GM23338 (cell line): ENCODE results near the gene APP. TPM values are rescaled to one million over a fixed set of nuclear protein-coding genes. Genes with fewer than 3 reads are reported as not detected.

Experiments
- ATAC-seq: fragments of 200-7000 bp; cut with Tn5 transposase; 3 replicates; pipeline ENCODE4 v1.9.1; 2020
- DNase-seq: peaks from one replicate; pipeline ENCODE4 v3.0.0-alpha.2; 2015; ENCODE audit warnings: low spot score
- H2AFZ ChIP-seq: fragments of 200-600 bp; sonication (generic); 2 replicates; pipeline ENCODE4 v1.8.0; 2016; ENCODE audit warnings: antibody characterized with exemption, mild to moderate bottlenecking, moderate library complexity
- H3F3A ChIP-seq: fragments of 200-600 bp; sonication (generic); replicated peaks from 2 replicates; pipeline ENCODE4 v1.8.0; 2017; ENCODE audit warnings: antibody characterized with exemption, mixed run types, low read depth
- H3K27ac ChIP-seq: fragments of 200-600 bp; sonication (generic); 2 replicates; pipeline ENCODE4 v1.6.1; 2016; ENCODE audit warnings: low read depth
- H3K27me3 ChIP-seq: fragments of 200-600 bp; sonication (generic); 2 replicates; pipeline ENCODE4 v1.8.0; 2016; ENCODE audit warnings: mild to moderate bottlenecking, mixed run types, moderate library complexity; ENCODE audit not compliant: insufficient read depth
- H3K36me3 ChIP-seq: fragments of 200-600 bp; sonication (generic); 2 replicates; pipeline ENCODE4 v1.8.0; 2016; ENCODE audit warnings: mild to moderate bottlenecking; ENCODE audit not compliant: insufficient read depth
- H3K4me1 ChIP-seq: fragments of 200-600 bp; sonication (generic); 2 replicates; pipeline ENCODE4 v1.8.0; 2016; ENCODE audit warnings: mild to moderate bottlenecking, moderate library complexity; ENCODE audit not compliant: insufficient read depth
- H3K4me2 ChIP-seq: fragments of 200-600 bp; sonication (generic); 2 replicates; pipeline ENCODE4 v1.7.1; 2017; ENCODE audit warnings: mixed run types
- H3K4me3 ChIP-seq: fragments of 200-600 bp; sonication (generic); 2 replicates; pipeline ENCODE4 v1.6.1; 2016; ENCODE audit warnings: mixed run types
- H3K79me2 ChIP-seq: fragments of 200-600 bp; sonication (generic); replicated peaks from 2 replicates; pipeline ENCODE4 v1.8.0; 2017; ENCODE audit warnings: mild to moderate bottlenecking; ENCODE audit not compliant: insufficient read depth
- H3K9me2 ChIP-seq: fragments of 200-600 bp; sonication (generic); 2 replicates; pipeline ENCODE4 v1.8.0; 2017; ENCODE audit not compliant: insufficient read depth
- H4K20me1 ChIP-seq: fragments of 200-600 bp; sonication (generic); replicated peaks from 2 replicates; pipeline ENCODE4 v1.8.0; 2017; ENCODE audit warnings: mild to moderate bottlenecking; ENCODE audit not compliant: insufficient read depth
- H3K27ac Mint-ChIP-seq: 2 replicates; pipeline ENCODE4 v1.8.0; 2020; ENCODE audit warnings: inconsistent platforms, mild to moderate bottlenecking, moderate library complexity, mixed read lengths
- H3K27me3 Mint-ChIP-seq: 3 replicates; pipeline ENCODE4 v1.8.0; 2022; ENCODE audit warnings: low read depth, mild to moderate bottlenecking, moderate library complexity, mixed read lengths, inconsistent platforms; ENCODE audit not compliant: insufficient read depth, poor library complexity
- H3K36me3 Mint-ChIP-seq: 3 replicates; pipeline ENCODE4 v1.8.0; 2021; ENCODE audit warnings: low read depth, mild to moderate bottlenecking, inconsistent platforms, moderate library complexity, mixed read lengths
- H3K4me1 Mint-ChIP-seq: 3 replicates; pipeline ENCODE4 v1.8.0; 2020; ENCODE audit warnings: mild to moderate bottlenecking, inconsistent platforms, mixed read lengths
- H3K4me3 Mint-ChIP-seq: 3 replicates; pipeline ENCODE4 v1.8.0; 2021; ENCODE audit warnings: moderate library complexity, mild to moderate bottlenecking, inconsistent platforms, mixed read lengths
- H3K9me3 Mint-ChIP-seq: 3 replicates; pipeline ENCODE4 v1.8.0; 2020; ENCODE audit warnings: moderate library complexity, mild to moderate bottlenecking, inconsistent platforms, mixed read lengths
- CREB1 ChIP-seq: fragments of 250-450 bp; sonication (Bioruptor Pico); IDR thresholded peaks from 2 replicates; pipeline ENCODE4 v1.5.0; 2020; ENCODE audit warnings: low read depth, mild to moderate bottlenecking, moderate library complexity
- EZH2 ChIP-seq: fragments of 200-600 bp; sonication (generic); IDR thresholded peaks from one replicate; pipeline ENCODE4 v1.8.0; 2017; ENCODE audit warnings: antibody characterized with exemption, mild to moderate bottlenecking, low read depth; ENCODE audit not compliant: unreplicated experiment
- EZH2phosphoT487 ChIP-seq: fragments of 200-600 bp; sonication (generic); IDR thresholded peaks from one replicate; pipeline ENCODE4 v1.8.1; 2018; ENCODE audit warnings: antibody characterized with exemption; ENCODE audit not compliant: unreplicated experiment
- JUNB ChIP-seq: IDR thresholded peaks from one replicate; pipeline ENCODE4 v1.6.1; 2016; ENCODE audit warnings: antibody characterized with exemption; ENCODE audit not compliant: unreplicated experiment
- NANOG ChIP-seq: IDR thresholded peaks from 2 replicates; pipeline ENCODE4 v1.6.1; 2016; ENCODE audit warnings: antibody characterized with exemption, borderline replicate concordance
- POLR2AphosphoS5 ChIP-seq: IDR thresholded peaks from 2 replicates; pipeline ENCODE4 v1.6.1; 2016; ENCODE audit warnings: antibody characterized with exemption, low read depth
- STAT1 ChIP-seq: IDR thresholded peaks from one replicate; pipeline ENCODE4 v1.6.1; 2016; ENCODE audit warnings: antibody characterized with exemption; ENCODE audit not compliant: unreplicated experiment
- ZNF114 ChIP-seq: fragments of 250-450 bp; sonication (Bioruptor Pico); IDR thresholded peaks from 2 replicates; pipeline ENCODE4 v1.5.0; 2020; ENCODE audit warnings: mild to moderate bottlenecking, moderate library complexity
- ZNF331 ChIP-seq: fragments of 250-450 bp; sonication (Bioruptor Pico); IDR thresholded peaks from 2 replicates; pipeline ENCODE4 v1.5.0; 2020; ENCODE audit warnings: low read depth, mild to moderate bottlenecking, moderate library complexity
- polyA plus RNA-seq: library from polyadenylated mRNA; unstranded; fragments of >200 nt; fragmentation: Nextera tagmentation; extraction: Ambion mirVana; gene quantifications from 2 replicates; pipeline ENCODE4 v1.2.1, GENCODE V29; 2016
- total RNA-seq: library from RNA; depleted of rRNA; stranded (reverse); fragments of >200 nt; shearing (Covaris generic); gene quantifications from 2 replicates; pipeline ENCODE4 v1.2.3, GENCODE V29; 2014
- TF ChIP-seq, protein P1 (sequence below): IDR thresholded peaks from one replicate; pipeline ENCODE4 v1.6.1; 2018; ENCODE audit warnings: antibody characterized with exemption; ENCODE audit not compliant: unreplicated experiment
- TF ChIP-seq, protein P2 (sequence below): IDR thresholded peaks from 2 replicates; pipeline ENCODE4 v1.6.1; 2016; ENCODE audit warnings: antibody characterized with exemption
- TF ChIP-seq, protein P3 (sequence below), 2 experiments: fragments of 200-600 bp in 1 of 2; sonication (generic) in 1 of 2; conservative IDR thresholded peaks; 2 replicates each; pipeline versions ENCODE4 v1.5.1 to v1.6.1; 2016 to 2017; ENCODE audit warnings: antibody characterized with exemption in 2 of 2, low read depth in 2 of 2, mild to moderate bottlenecking in 2 of 2, moderate library complexity in 1 of 2
- TF ChIP-seq, protein P4 (sequence below): fragments of 250-450 bp; sonication (Bioruptor Pico); IDR thresholded peaks from 2 replicates; pipeline ENCODE4 v1.5.0; 2020; ENCODE audit warnings: mild to moderate bottlenecking, moderate library complexity

APP gene
- total and polyA plus RNA-seq, 2 experiments from 2014 or later, result 69.4 to 444 TPM

DNA sequence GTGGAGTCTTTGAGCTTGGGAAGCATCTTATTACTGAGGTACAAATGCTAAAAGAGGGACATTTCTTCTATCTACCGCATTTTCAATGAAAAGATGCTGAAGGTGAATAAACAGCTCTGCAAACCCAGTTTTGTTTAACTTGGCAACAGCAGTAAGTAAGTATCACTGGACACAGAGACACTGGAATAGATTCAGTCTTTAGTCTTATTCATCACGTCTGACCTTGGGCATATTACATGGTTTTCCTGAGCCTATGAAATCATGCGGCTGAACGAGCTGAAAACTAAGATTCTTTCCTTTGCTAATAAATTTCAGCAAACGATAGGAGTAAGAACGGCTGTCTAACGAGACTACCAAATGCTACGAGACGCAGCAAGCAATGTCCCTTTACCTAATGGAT is 228.4 kb downstream of the APP start:
- H3K9me3 Mint-ChIP-seq, result no peaks in the 10 kb centered on the region
- H3K4me2 ChIP-seq, result no peak overlapping the region
- no peak overlapping the region for H2AFZ ChIP-seq
- H3K27ac ChIP-seq, result no peak overlapping the region
- H3F3A ChIP-seq, result no peaks in the 10 kb centered on the region
- H3K4me3 Mint-ChIP-seq, result no peak overlapping the region
- ATAC-seq, result no peak
- H3K36me3 ChIP-seq, result 0 out of 2 replicates have a peak, but pooled peaks cover 6% of the 10 kb centered on the region
- no peaks in the 10 kb centered on the region for H3K27me3 Mint-ChIP-seq
- no peaks in the 10 kb centered on the region for H3K9me2 ChIP-seq
- no peaks in the 10 kb centered on the region; the same call in 2 of the 3 replicates for H3K4me1 Mint-ChIP-seq
- H3K79me2 ChIP-seq, result peaks cover 29% of the 10 kb centered on the region; the same call in 1 of the 2 replicates
- H3K27ac Mint-ChIP-seq, result no peak overlapping the region
- no peaks in the 10 kb centered on the region for H3K27me3 ChIP-seq
- DNase-seq, result no peak
- TF ChIP-seq ZNF114 (CRISPR knock-in tag), result no peak
- TF ChIP-seq NANOG, result no peak
- TF ChIP-seq POLR2AphosphoS5, result no peak
- no peak for TF ChIP-seq EZH2
- TF ChIP-seq, protein P1, sequence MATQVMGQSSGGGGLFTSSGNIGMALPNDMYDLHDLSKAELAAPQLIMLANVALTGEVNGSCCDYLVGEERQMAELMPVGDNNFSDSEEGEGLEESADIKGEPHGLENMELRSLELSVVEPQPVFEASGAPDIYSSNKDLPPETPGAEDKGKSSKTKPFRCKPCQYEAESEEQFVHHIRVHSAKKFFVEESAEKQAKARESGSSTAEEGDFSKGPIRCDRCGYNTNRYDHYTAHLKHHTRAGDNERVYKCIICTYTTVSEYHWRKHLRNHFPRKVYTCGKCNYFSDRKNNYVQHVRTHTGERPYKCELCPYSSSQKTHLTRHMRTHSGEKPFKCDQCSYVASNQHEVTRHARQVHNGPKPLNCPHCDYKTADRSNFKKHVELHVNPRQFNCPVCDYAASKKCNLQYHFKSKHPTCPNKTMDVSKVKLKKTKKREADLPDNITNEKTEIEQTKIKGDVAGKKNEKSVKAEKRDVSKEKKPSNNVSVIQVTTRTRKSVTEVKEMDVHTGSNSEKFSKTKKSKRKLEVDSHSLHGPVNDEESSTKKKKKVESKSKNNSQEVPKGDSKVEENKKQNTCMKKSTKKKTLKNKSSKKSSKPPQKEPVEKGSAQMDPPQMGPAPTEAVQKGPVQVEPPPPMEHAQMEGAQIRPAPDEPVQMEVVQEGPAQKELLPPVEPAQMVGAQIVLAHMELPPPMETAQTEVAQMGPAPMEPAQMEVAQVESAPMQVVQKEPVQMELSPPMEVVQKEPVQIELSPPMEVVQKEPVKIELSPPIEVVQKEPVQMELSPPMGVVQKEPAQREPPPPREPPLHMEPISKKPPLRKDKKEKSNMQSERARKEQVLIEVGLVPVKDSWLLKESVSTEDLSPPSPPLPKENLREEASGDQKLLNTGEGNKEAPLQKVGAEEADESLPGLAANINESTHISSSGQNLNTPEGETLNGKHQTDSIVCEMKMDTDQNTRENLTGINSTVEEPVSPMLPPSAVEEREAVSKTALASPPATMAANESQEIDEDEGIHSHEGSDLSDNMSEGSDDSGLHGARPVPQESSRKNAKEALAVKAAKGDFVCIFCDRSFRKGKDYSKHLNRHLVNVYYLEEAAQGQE, result no peak
- no peak for TF ChIP-seq EZH2phosphoT487
- TF ChIP-seq CREB1, result no peak
- TF ChIP-seq, protein P2, sequence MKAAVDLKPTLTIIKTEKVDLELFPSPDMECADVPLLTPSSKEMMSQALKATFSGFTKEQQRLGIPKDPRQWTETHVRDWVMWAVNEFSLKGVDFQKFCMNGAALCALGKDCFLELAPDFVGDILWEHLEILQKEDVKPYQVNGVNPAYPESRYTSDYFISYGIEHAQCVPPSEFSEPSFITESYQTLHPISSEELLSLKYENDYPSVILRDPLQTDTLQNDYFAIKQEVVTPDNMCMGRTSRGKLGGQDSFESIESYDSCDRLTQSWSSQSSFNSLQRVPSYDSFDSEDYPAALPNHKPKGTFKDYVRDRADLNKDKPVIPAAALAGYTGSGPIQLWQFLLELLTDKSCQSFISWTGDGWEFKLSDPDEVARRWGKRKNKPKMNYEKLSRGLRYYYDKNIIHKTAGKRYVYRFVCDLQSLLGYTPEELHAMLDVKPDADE, result no peak
- no peak for TF ChIP-seq JUNB
- TF ChIP-seq, protein P3, sequence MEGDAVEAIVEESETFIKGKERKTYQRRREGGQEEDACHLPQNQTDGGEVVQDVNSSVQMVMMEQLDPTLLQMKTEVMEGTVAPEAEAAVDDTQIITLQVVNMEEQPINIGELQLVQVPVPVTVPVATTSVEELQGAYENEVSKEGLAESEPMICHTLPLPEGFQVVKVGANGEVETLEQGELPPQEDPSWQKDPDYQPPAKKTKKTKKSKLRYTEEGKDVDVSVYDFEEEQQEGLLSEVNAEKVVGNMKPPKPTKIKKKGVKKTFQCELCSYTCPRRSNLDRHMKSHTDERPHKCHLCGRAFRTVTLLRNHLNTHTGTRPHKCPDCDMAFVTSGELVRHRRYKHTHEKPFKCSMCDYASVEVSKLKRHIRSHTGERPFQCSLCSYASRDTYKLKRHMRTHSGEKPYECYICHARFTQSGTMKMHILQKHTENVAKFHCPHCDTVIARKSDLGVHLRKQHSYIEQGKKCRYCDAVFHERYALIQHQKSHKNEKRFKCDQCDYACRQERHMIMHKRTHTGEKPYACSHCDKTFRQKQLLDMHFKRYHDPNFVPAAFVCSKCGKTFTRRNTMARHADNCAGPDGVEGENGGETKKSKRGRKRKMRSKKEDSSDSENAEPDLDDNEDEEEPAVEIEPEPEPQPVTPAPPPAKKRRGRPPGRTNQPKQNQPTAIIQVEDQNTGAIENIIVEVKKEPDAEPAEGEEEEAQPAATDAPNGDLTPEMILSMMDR (conservative IDR thresholded peaks at IDR 0.05; ENCODE audit: low read depth in 2 of 2), result no peak
- no peak for TF ChIP-seq STAT1
- TF ChIP-seq ZNF331 (CRISPR knock-in tag), result no peak
- TF ChIP-seq, protein P4, sequence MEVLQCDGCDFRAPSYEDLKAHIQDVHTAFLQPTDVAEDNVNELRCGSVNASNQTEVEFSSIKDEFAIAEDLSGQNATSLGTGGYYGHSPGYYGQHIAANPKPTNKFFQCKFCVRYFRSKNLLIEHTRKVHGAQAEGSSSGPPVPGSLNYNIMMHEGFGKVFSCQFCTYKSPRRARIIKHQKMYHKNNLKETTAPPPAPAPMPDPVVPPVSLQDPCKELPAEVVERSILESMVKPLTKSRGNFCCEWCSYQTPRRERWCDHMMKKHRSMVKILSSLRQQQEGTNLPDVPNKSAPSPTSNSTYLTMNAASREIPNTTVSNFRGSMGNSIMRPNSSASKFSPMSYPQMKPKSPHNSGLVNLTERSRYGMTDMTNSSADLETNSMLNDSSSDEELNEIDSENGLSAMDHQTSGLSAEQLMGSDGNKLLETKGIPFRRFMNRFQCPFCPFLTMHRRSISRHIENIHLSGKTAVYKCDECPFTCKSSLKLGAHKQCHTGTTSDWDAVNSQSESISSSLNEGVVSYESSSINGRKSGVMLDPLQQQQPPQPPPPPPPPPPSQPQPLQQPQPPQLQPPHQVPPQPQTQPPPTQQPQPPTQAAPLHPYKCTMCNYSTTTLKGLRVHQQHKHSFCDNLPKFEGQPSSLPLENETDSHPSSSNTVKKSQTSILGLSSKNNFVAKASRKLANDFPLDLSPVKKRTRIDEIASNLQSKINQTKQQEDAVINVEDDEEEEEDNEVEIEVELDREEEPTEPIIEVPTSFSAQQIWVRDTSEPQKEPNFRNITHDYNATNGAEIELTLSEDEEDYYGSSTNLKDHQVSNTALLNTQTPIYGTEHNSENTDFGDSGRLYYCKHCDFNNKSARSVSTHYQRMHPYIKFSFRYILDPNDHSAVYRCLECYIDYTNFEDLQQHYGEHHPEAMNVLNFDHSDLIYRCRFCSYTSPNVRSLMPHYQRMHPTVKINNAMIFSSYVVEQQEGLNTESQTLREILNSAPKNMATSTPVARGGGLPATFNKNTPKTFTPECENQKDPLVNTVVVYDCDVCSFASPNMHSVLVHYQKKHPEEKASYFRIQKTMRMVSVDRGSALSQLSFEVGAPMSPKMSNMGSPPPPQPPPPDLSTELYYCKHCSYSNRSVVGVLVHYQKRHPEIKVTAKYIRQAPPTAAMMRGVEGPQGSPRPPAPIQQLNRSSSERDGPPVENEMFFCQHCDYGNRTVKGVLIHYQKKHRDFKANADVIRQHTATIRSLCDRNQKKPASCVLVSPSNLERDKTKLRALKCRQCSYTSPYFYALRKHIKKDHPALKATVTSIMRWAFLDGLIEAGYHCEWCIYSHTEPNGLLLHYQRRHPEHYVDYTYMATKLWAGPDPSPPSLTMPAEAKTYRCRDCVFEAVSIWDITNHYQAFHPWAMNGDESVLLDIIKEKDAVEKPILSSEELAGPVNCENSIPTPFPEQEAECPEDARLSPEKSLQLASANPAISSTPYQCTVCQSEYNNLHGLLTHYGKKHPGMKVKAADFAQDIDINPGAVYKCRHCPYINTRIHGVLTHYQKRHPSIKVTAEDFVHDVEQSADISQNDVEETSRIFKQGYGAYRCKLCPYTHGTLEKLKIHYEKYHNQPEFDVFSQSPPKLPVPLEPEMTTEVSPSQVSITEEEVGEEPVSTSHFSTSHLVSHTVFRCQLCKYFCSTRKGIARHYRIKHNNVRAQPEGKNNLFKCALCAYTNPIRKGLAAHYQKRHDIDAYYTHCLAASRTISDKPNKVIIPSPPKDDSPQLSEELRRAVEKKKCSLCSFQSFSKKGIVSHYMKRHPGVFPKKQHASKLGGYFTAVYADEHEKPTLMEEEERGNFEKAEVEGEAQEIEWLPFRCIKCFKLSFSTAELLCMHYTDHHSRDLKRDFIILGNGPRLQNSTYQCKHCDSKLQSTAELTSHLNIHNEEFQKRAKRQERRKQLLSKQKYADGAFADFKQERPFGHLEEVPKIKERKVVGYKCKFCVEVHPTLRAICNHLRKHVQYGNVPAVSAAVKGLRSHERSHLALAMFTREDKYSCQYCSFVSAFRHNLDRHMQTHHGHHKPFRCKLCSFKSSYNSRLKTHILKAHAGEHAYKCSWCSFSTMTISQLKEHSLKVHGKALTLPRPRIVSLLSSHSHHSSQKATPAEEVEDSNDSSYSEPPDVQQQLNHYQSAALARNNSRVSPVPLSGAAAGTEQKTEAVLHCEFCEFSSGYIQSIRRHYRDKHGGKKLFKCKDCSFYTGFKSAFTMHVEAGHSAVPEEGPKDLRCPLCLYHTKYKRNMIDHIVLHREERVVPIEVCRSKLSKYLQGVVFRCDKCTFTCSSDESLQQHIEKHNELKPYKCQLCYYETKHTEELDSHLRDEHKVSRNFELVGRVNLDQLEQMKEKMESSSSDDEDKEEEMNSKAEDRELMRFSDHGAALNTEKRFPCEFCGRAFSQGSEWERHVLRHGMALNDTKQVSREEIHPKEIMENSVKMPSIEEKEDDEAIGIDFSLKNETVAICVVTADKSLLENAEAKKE (CRISPR knock-in tag), result no peak
- no peak overlapping the region for H3K4me3 ChIP-seq
- H3K36me3 Mint-ChIP-seq, result peaks cover 31% of the 10 kb centered on the region
- H3K4me1 ChIP-seq, result no peaks in the 10 kb centered on the region
- H4K20me1 ChIP-seq, result no peaks in the 10 kb centered on the region; the same call in none of the 2 replicates
